ENCODE results near the gene PAEP. TPM values are rescaled to one million over a fixed set of nuclear protein-coding genes. Genes with fewer than 3 reads are reported as not detected.
"Not testable (repeated sequence)": the region's sequence is repeated elsewhere in the genome, so short reads cannot be mapped to it uniquely, and the experiment has no call there.

Gene PAEP
- total RNA-seq, 8 experiments from 2014 or later, result 0.42 to 9.9 (median 2.1) TPM; not detected in 4

- Histone ChIP-seq H3K4me3 (no peak overlapping the region), H3K4me1 (replicated peaks in 1 of 2) (peaks cover 5 to 11% of the 10 kb centered on the region in 2 donors), H3K27ac (no peak overlapping the region)
- WGBS, 10 experiments, result no CpG with 5 or more reads among the region's 11 CpGs
- ATAC-seq (replicated peaks in 6 of 8), result no peak
- in situ Hi-C loops (cut with MboI; ENCODE audit: low pct_unique_long_range_greater_than_20kb in 2 of 9, low sequenced_read_pairs in 9 of 9, unreplicated experiment in 9 of 9), result no loop called here
Measured at GRCh38 chr9:135521608-135522095, 39.9 kb upstream of the PAEP start.

- 47 to 91% (median 84%) methylated on average over 2 to 8 of the region's 16 CpGs; no CpG with 5 or more reads in 7 of the 10 experiments for WGBS, 10 experiments
- no peak overlapping the region for H3K27ac ChIP-seq
- in situ Hi-C loops (cut with MboI; ENCODE audit: low pct_unique_long_range_greater_than_20kb in 2 of 9, low sequenced_read_pairs in 9 of 9, unreplicated experiment in 9 of 9), result no loop called here
- ATAC-seq (replicated peaks in 6 of 8), result no peak
- H3K4me1 ChIP-seq (replicated peaks in 1 of 2), result peaks cover 5 to 11% of the 10 kb centered on the region in 2 donors
- H3K4me3 ChIP-seq, result no peak overlapping the region
Measured at GRCh38 chr9:135522137-135522877, 39.2 kb upstream of the PAEP start.

- in situ Hi-C loops (cut with MboI; ENCODE audit: low pct_unique_long_range_greater_than_20kb in 2 of 9, low sequenced_read_pairs in 9 of 9, unreplicated experiment in 9 of 9), result no loop called here
- H3K4me3 ChIP-seq, result no peak overlapping the region
- H3K4me1 ChIP-seq (replicated peaks in 1 of 2), result peaks cover 0 to 6% of the 10 kb centered on the region in 2 donors
- H3K27ac ChIP-seq, result no peak overlapping the region
- ATAC-seq (replicated peaks in 6 of 8), result no peak
- 60 to 94% (median 80%) methylated on average over 3 to 8 of the region's 17 CpGs; no CpG with 5 or more reads in 6 of the 10 experiments for WGBS, 10 experiments
Measured at GRCh38 chr9:135522931-135523330, 38.6 kb upstream of the PAEP start.

- in situ Hi-C loops (cut with MboI; ENCODE audit: low pct_unique_long_range_greater_than_20kb in 2 of 9, low sequenced_read_pairs in 9 of 9, unreplicated experiment in 9 of 9), result no loop called here
- WGBS, 10 experiments, result 0 to 100% (median 86%) methylated on average over 1 to 8 of the region's 21 CpGs; no CpG with 5 or more reads in 6 of the 10 experiments
- H3K4me1 ChIP-seq (replicated peaks in 1 of 2), result peaks cover 0 to 6% of the 10 kb centered on the region in 2 donors
- H3K27ac ChIP-seq, result no peak overlapping the region
- no peak overlapping the region for H3K4me3 ChIP-seq
- peak in 4 of 8 experiments; percentile 39 to 62 (median 49) for ATAC-seq (replicated peaks in 6 of 8)
Measured at GRCh38 chr9:135523521-135524129, 37.9 kb upstream of the PAEP start.

GRCh38 chr9:135524130-135524861 is 37.3 kb upstream of the PAEP start:
- ATAC-seq (replicated peaks in 6 of 8), result peak in 7 of 8 experiments; percentile 52 to 75 (median 70)
- Histone ChIP-seq H3K4me1 (replicated peaks in 1 of 2) (peaks cover 0 to 6% of the 10 kb centered on the region in 2 donors), H3K4me3 (no peak overlapping the region), H3K27ac (no peak overlapping the region)
- in situ Hi-C loops (cut with MboI; ENCODE audit: low pct_unique_long_range_greater_than_20kb in 2 of 9, low sequenced_read_pairs in 9 of 9, unreplicated experiment in 9 of 9), result no loop called here
- 0 to 100% (median 50%) methylated on average over 1 to 3 of the region's 27 CpGs; no CpG with 5 or more reads in 4 of the 10 experiments for WGBS, 10 experiments

GRCh38 chr9:135525241-135526088 is 36.1 kb upstream of the PAEP start:
- Histone ChIP-seq H3K4me1 (replicated peaks in 1 of 2) (peaks cover 0 to 6% of the 10 kb centered on the region in 2 donors), H3K27ac (no peak overlapping the region), H3K4me3 (no peak overlapping the region)
- no peak for ATAC-seq (replicated peaks in 6 of 8)
- in situ Hi-C loops (cut with MboI; ENCODE audit: low pct_unique_long_range_greater_than_20kb in 2 of 9, low sequenced_read_pairs in 9 of 9, unreplicated experiment in 9 of 9), result no loop called here
- WGBS, 10 experiments, result 80 to 100% (median 88%) methylated on average over 2 to 4 of the region's 31 CpGs; no CpG with 5 or more reads in 7 of the 10 experiments

GRCh38 chr9:135526089-135526729 is 35.3 kb upstream of the PAEP start:
- Histone ChIP-seq H3K4me3 (no peak overlapping the region), H3K27ac (no peak overlapping the region), H3K4me1 (replicated peaks in 1 of 2) (peaks cover 0 to 6% of the 10 kb centered on the region in 2 donors)
- in situ Hi-C loops (cut with MboI; ENCODE audit: low pct_unique_long_range_greater_than_20kb in 2 of 9, low sequenced_read_pairs in 9 of 9, unreplicated experiment in 9 of 9), result no loop called here
- no CpG with 5 or more reads among the region's 11 CpGs for WGBS, 10 experiments
- no peak for ATAC-seq (replicated peaks in 6 of 8)

GRCh38 chr9:135526730-135527571 is 34.6 kb upstream of the PAEP start:
- ATAC-seq (replicated peaks in 6 of 8), result peak in 3 of 8 experiments; percentile 13 to 39 (median 25)
- in situ Hi-C loops (cut with MboI; ENCODE audit: low pct_unique_long_range_greater_than_20kb in 2 of 9, low sequenced_read_pairs in 9 of 9, unreplicated experiment in 9 of 9), result no loop called here
- no peak overlapping the region for H3K4me3 ChIP-seq
- peaks cover 0 to 6% of the 10 kb centered on the region in 2 donors for H3K4me1 ChIP-seq (replicated peaks in 1 of 2)
- 57 to 100% (median 80%) methylated on average over 1 to 10 of the region's 30 CpGs; no CpG with 5 or more reads in 2 of the 10 experiments for WGBS, 10 experiments
- no peak overlapping the region for H3K27ac ChIP-seq

- in situ Hi-C loops (cut with MboI; ENCODE audit: low pct_unique_long_range_greater_than_20kb in 2 of 9, low sequenced_read_pairs in 9 of 9, unreplicated experiment in 9 of 9); H3K27ac ChIP-seq; ATAC-seq (replicated peaks in 6 of 8); H3K4me3 ChIP-seq; H3K4me1 ChIP-seq (replicated peaks in 1 of 2): not testable (repeated sequence)
- 78 to 100% (median 92%) methylated on average over 5 to 10 of the region's 10 CpGs for WGBS, 10 experiments
Measured at GRCh38 chr9:135528842-135529435, 32.6 kb upstream of the PAEP start.

GRCh38 chr9:135530146-135530545 is 31.4 kb upstream of the PAEP start:
- 15 to 75% (median 63%) methylated on average over 2 to 3 of the region's 5 CpGs; no CpG with 5 or more reads in 3 of the 10 experiments for WGBS, 10 experiments
- no peak overlapping the region for H3K27ac ChIP-seq
- H3K4me1 ChIP-seq (replicated peaks in 1 of 2), result no peaks in the 10 kb centered on the region
- H3K4me3 ChIP-seq, result no peak overlapping the region
- in situ Hi-C loops (cut with MboI; ENCODE audit: low pct_unique_long_range_greater_than_20kb in 2 of 9, low sequenced_read_pairs in 9 of 9, unreplicated experiment in 9 of 9), result no loop called here
- no peak for ATAC-seq (replicated peaks in 6 of 8)

GRCh38 chr9:135531096-135531495 is 30.5 kb upstream of the PAEP start:
- WGBS, 10 experiments, result 50 to 100% (median 83%) methylated on average over 1 to 7 of the region's 10 CpGs; no CpG with 5 or more reads in 4 of the 10 experiments
- H3K4me3 ChIP-seq, result no peak overlapping the region
- ATAC-seq (replicated peaks in 6 of 8), result no peak
- no peaks in the 10 kb centered on the region for H3K4me1 ChIP-seq (replicated peaks in 1 of 2)
- in situ Hi-C loops (cut with MboI; ENCODE audit: low pct_unique_long_range_greater_than_20kb in 2 of 9, low sequenced_read_pairs in 9 of 9, unreplicated experiment in 9 of 9), result no loop called here
- no peak overlapping the region for H3K27ac ChIP-seq
